Measurements from ENCODE around the gene EFNA5.
"Not testable (repeated sequence)": the region's sequence is repeated elsewhere in the genome, so short reads cannot be mapped to it uniquely, and the experiment has no call there.

EFNA5 gene

GRCh38 chr5:107436201-107436600 lies 234.5 kb downstream of the EFNA5 start:
- in situ Hi-C loops (cut with HindIII; ENCODE audit: low sequenced_read_pairs), result no loop called here
- no peak overlapping the region for H3K4me3 ChIP-seq (ENCODE audit: low read depth, low read length)
- TF ChIP-seq, protein P1, sequence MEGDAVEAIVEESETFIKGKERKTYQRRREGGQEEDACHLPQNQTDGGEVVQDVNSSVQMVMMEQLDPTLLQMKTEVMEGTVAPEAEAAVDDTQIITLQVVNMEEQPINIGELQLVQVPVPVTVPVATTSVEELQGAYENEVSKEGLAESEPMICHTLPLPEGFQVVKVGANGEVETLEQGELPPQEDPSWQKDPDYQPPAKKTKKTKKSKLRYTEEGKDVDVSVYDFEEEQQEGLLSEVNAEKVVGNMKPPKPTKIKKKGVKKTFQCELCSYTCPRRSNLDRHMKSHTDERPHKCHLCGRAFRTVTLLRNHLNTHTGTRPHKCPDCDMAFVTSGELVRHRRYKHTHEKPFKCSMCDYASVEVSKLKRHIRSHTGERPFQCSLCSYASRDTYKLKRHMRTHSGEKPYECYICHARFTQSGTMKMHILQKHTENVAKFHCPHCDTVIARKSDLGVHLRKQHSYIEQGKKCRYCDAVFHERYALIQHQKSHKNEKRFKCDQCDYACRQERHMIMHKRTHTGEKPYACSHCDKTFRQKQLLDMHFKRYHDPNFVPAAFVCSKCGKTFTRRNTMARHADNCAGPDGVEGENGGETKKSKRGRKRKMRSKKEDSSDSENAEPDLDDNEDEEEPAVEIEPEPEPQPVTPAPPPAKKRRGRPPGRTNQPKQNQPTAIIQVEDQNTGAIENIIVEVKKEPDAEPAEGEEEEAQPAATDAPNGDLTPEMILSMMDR (IDR thresholded peaks at IDR 0.05; ENCODE audit: low read depth, low read length), result no peak
- DNase-seq (ENCODE audit: low read depth, low spot score), result no peak

GRCh38 chr5:107435061-107435460 lies 235.7 kb downstream of the EFNA5 start:
- no peak overlapping the region for H3K4me3 ChIP-seq (ENCODE audit: low read depth, low read length)
- in situ Hi-C loops (cut with HindIII; ENCODE audit: low sequenced_read_pairs), result no loop called here
- TF ChIP-seq, protein P1 (IDR thresholded peaks at IDR 0.05; ENCODE audit: low read depth, low read length), result no peak
- DNase-seq (ENCODE audit: low read depth, low spot score), result no peak

DNA sequence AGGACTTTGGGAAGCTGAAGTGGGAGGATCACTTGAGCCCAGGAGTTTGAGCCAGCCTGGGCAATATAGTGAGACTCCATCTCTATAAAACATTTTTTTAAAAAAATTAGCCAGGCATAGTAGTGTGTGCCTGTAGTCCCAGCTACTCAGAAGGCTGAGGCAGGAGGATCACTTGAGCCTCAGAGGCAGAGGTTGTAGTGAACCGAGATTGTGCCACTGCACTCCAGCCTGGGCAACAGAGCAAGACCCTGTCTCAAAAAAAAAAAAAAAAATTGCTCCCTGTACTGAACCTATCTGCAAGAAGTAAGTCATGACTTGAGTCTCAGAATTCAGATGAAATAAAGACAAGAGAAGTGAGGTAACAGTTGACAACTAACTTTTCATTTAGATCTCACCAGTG lies 237.1 kb downstream of the EFNA5 start:
- H3K4me3 ChIP-seq (ENCODE audit: low read depth, low read length); in situ Hi-C loops (cut with HindIII; ENCODE audit: low sequenced_read_pairs); DNase-seq (ENCODE audit: low read depth, low spot score): not testable (repeated sequence)

DNA sequence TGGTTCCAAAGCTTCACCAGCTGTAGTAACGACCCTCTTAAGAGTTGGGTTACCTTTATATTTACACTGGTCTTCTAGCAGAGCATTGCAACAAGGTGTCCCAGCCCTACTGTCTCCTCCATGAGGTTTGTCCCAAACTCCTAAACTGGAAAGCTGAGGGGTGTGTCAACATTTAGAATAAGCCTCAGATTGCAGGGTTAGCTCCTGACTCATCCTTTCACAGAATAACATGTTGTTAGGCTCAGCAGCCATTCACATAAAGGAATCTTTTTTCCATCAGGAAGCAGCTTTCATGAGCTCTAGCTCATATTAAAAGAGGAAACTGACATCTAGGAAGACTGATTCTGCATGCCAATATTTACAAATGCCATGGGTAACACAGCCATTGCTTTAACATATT lies 238.7 kb downstream of the EFNA5 start:
- no peak overlapping the region for H3K4me3 ChIP-seq (ENCODE audit: low read depth, low read length)
- in situ Hi-C loops (cut with HindIII; ENCODE audit: low sequenced_read_pairs), result no loop called here
- peak; percentile 53 for DNase-seq (ENCODE audit: low read depth, low spot score)

DNA sequence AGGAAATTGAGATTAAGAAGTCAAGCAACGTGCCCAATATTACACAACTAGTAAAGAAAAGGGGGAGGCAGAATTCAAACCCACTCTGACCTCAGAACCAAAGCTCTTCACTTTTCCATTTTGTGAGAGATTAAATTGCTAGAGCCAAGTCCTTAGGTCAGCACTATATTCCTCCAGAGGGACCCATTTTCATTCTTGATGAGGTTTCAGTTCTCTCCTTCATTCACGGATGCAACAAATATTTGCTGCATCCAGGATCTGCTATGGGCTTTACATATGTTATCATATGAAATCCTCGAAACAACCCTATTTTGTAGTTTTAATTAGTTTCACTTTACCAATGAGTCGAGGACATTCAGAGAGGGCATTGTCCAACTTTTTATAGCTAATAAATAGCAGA lies 239.2 kb downstream of the EFNA5 start:
- DNase-seq (ENCODE audit: low read depth, low spot score), result no peak
- in situ Hi-C loops (cut with HindIII; ENCODE audit: low sequenced_read_pairs), result no loop called here
- no peak overlapping the region for H3K4me3 ChIP-seq (ENCODE audit: low read depth, low read length)
- TF ChIP-seq, protein P1 (IDR thresholded peaks at IDR 0.05; ENCODE audit: low read depth, low read length), result no peak

More for the DNA sequence above, 238.7 kb downstream of the EFNA5 start:
- TF ChIP-seq, protein P1 (IDR thresholded peaks at IDR 0.05; ENCODE audit: low read depth, low read length), result no peak

DNA sequence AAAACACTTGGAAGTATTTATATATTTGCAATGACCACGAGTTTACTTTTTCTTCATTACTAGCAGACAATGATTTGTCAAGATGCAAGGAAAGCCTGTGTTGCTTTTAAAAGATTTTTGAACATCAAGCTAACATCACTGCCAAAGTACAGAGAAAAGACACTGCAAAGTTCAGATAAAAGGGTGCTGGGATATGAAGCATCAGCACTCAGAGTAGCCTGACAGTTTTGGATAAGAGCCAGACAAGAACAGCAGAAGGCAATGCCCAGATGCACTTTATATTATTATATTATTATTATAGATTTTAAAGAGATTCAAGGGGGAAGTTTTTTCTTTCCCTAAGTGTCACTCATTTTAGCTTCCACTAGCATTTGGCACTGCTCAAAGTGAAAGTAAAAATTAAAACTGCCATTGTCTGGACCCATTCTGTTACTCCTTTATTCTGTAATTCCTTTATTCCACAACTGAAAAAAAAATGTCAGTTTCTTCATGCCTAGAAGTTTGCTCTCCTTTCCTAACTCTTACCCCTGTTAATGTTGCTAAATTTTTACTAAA lies 240.6 kb downstream of the EFNA5 start:
- DNase-seq (ENCODE audit: low read depth, low spot score), result peak; percentile 24
- TF ChIP-seq, protein P1 (IDR thresholded peaks at IDR 0.05; ENCODE audit: low read depth, low read length), result no peak
- no peak overlapping the region for H3K4me3 ChIP-seq (ENCODE audit: low read depth, low read length)
- in situ Hi-C loops (cut with HindIII; ENCODE audit: low sequenced_read_pairs), result no loop called here

- in situ Hi-C loops (cut with HindIII; ENCODE audit: low sequenced_read_pairs), result no loop called here
- no peak overlapping the region for H3K4me3 ChIP-seq (ENCODE audit: low read depth, low read length)
- TF ChIP-seq, protein P1 (IDR thresholded peaks at IDR 0.05; ENCODE audit: low read depth, low read length), result no peak
- DNase-seq (ENCODE audit: low read depth, low spot score), result no peak
These were observed 242.4 kb downstream of the EFNA5 start for GRCh38 chr5:107428303-107428813.
